Mucosa of gallbladder (tissue), 1 donor: Measurements from ENCODE around the gene CD72. TPM values are rescaled to one million over a fixed set of nuclear protein-coding genes. Genes with fewer than 3 reads are reported as not detected.

Source experiments
- total RNA-seq: library from RNA; stranded (reverse); gene quantifications from one replicate; pipeline ENCODE4 v1.2.1, GENCODE V29; 2021
- donor health status: DM: no; HTN: no; CAD: no.

The CD72 gene
- total RNA-seq, 1 donor from 2014 or later: 2.4 TPM

Other genes with a start within 250 kb of the CD72 start
- 35.2 TPM for gene RUSC2, start 128.3 kb downstream of the CD72 start, total RNA-seq
- gene TESK1, start 13.2 kb downstream of the CD72 start, total RNA-seq: 56.9 TPM
- gene SIT1, start 32.5 kb upstream of the CD72 start, total RNA-seq: 2.7 TPM
- 17,824 TPM for gene RMRP, start 39.6 kb upstream of the CD72 start, total RNA-seq
- gene CCDC107, start 39.9 kb upstream of the CD72 start, total RNA-seq: 59.2 TPM
- gene ARHGEF39, start 46.8 kb upstream of the CD72 start, total RNA-seq: 6.4 TPM
- gene CA9, start 55.5 kb upstream of the CD72 start, total RNA-seq: 777 TPM
- 1,716 TPM for gene TPM2, start 71.5 kb upstream of the CD72 start, total RNA-seq
- gene TLN1, start 113.8 kb upstream of the CD72 start, total RNA-seq: 482 TPM
- 48.1 TPM for gene CREB3, start 114.3 kb upstream of the CD72 start, total RNA-seq
- gene GBA2, start 130.8 kb upstream of the CD72 start, total RNA-seq: 161 TPM
- gene RGP1, start 130.9 kb upstream of the CD72 start, total RNA-seq: 36.6 TPM
- gene MSMP, start 135.9 kb upstream of the CD72 start, total RNA-seq: 1.1 TPM
- 22.0 TPM for gene NPR2, start 173.2 kb upstream of the CD72 start, total RNA-seq
- 4.6 TPM for gene SPAG8, start 193.8 kb upstream of the CD72 start, total RNA-seq
- gene HINT2, start 196.6 kb upstream of the CD72 start, total RNA-seq: 30.7 TPM
- gene FAM221B, start 210.3 kb upstream of the CD72 start, total RNA-seq: not detected
- 36.2 TPM for gene TMEM8B, start 210.8 kb upstream of the CD72 start, total RNA-seq